H1 (cell line): ENCODE results near the gene GTF2F1. TPM values are rescaled to one million over a fixed set of nuclear protein-coding genes. Genes with fewer than 3 reads are reported as not detected.

Experiments
- CTCF ChIA-PET: fragments of 300-600 bp; sonication (Branson Sonifier 250); formaldehyde crosslinking; loops from one replicate; lab custom pipeline; 2021; ENCODE audit not compliant: partially characterized antibody; lab: Charles Lee
- POLR2A ChIA-PET: fragments of 300-600 bp; sonication (Branson Sonifier 250); formaldehyde crosslinking; loops from one replicate; lab custom pipeline; 2021; ENCODE audit warnings: inconsistent platforms; ENCODE audit not compliant: partially characterized antibody; lab: Charles Lee
- DNase-seq, 2 experiments: peaks; one replicate each; pipeline versions ENCODE4 v3.0.0 to v3.0.0-alpha.2; 2010 to 2022; ENCODE audit warnings: low spot score in 2 of 2, low read depth in 1 of 2, mixed read lengths in 1 of 2
- FAIRE-seq: peaks from 2 replicates; lab custom pipeline; 2011; peaks lifted over from hg19 to GRCh38; lab: Jason Lieb, UNC
- H2AFZ ChIP-seq: 2 replicates; pipeline ENCODE4 v1.8.1; 2012; ENCODE audit warnings: low read length, inconsistent platforms
- H2AK5ac ChIP-seq: 2 replicates; pipeline ENCODE4 v1.6.1; 2013; ENCODE audit warnings: low read depth, low read length
- H2BK120ac ChIP-seq: replicated peaks from 2 replicates; pipeline ENCODE3; 2013; ENCODE audit warnings: low read depth, low read length, inconsistent platforms
- H2BK12ac ChIP-seq: 2 replicates; pipeline ENCODE4 v1.6.1; 2013; ENCODE audit warnings: low read depth, low read length
- H2BK15ac ChIP-seq: 2 replicates; pipeline ENCODE4 v1.6.1; 2013; ENCODE audit warnings: low read length
- H2BK20ac ChIP-seq: 2 replicates; pipeline ENCODE4 v1.6.1; 2013; ENCODE audit warnings: low read length
- H2BK5ac ChIP-seq: 2 replicates; pipeline ENCODE4 v1.6.1; 2013; ENCODE audit warnings: low read depth, low read length
- H3K14ac ChIP-seq: 2 replicates; pipeline ENCODE4 v1.6.1; 2013; ENCODE audit warnings: inconsistent platforms; ENCODE audit not compliant: insufficient read length
- H3K18ac ChIP-seq: 2 replicates; pipeline ENCODE4 v1.6.1; 2013; ENCODE audit warnings: low read length; ENCODE audit errors: extremely low read depth
- H3K23ac ChIP-seq: 2 replicates; pipeline ENCODE4 v1.6.1; 2013; ENCODE audit warnings: inconsistent platforms; ENCODE audit not compliant: insufficient read length
- H3K23me2 ChIP-seq: 2 replicates; pipeline ENCODE4 v1.6.1; 2013; ENCODE audit warnings: low read depth, low read length
- H3K27ac ChIP-seq: 2 replicates; pipeline ENCODE4 v1.6.1; 2011; ENCODE audit warnings: low read depth, low read length, inconsistent platforms
- H3K27me3 ChIP-seq, 4 experiments: replicated peaks in 1 of 4; 1 replicate in 1 of 4; 2 replicates in 3 of 4; pipeline versions ENCODE4 v1.6.1 to v1.8.1; 2011 to 2013; ENCODE audit warnings: low read length in 3 of 4, mild to moderate bottlenecking in 3 of 4, inconsistent platforms in 2 of 4, mixed read lengths in 2 of 4, moderate library complexity in 1 of 4; ENCODE audit not compliant: control insufficient read depth in 3 of 4, insufficient read depth in 3 of 4; ENCODE audit errors: extremely low read depth in 1 of 4
- H3K36me3 ChIP-seq, 4 experiments: 2 replicates each; pipeline versions ENCODE4 v1.6.1 to v1.8.1; 2011 to 2013; ENCODE audit warnings: mild to moderate bottlenecking in 4 of 4, low read length in 3 of 4, moderate library complexity in 2 of 4, control low read depth in 1 of 4, inconsistent platforms in 1 of 4; ENCODE audit not compliant: insufficient read depth in 4 of 4, control insufficient read depth in 2 of 4
- H3K4ac ChIP-seq: replicated peaks from 2 replicates; pipeline ENCODE3; 2013; ENCODE audit warnings: low read length, low read depth, mixed read lengths, inconsistent platforms; ENCODE audit not compliant: insufficient read length
- H3K4me1 ChIP-seq, 4 experiments: replicated peaks in 1 of 4; 1 replicate in 1 of 4; 2 replicates in 3 of 4; pipeline versions ENCODE4 v1.6.1 to v1.8.1; 2011 to 2013; ENCODE audit warnings: low read length in 3 of 4, inconsistent platforms in 2 of 4, mixed read lengths in 1 of 4; ENCODE audit not compliant: insufficient read depth in 4 of 4, control insufficient read depth in 3 of 4
- H3K4me2 ChIP-seq, 2 experiments: 2 replicates each; pipeline versions ENCODE4 v1.6.1 to v1.8.1; 2011 to 2013; ENCODE audit warnings: low read depth in 2 of 2, low read length in 2 of 2, control low read depth in 1 of 2, inconsistent platforms in 1 of 2, mild to moderate bottlenecking in 1 of 2; ENCODE audit not compliant: insufficient read depth in 1 of 2
- H3K4me3 ChIP-seq, 4 experiments: fragments of 200-600, 300-600 bp in 1 of 4; sonication (generic), shearing (Covaris generic), sonication (Bioruptor Twin) in 1 of 4; 2 replicates each; pipeline versions ENCODE4 v1.5.1 to v1.8.1; 2011 to 2016; ENCODE audit warnings: low read length in 4 of 4, low read depth in 3 of 4, control low read depth in 2 of 4, inconsistent platforms in 2 of 4, mild to moderate bottlenecking in 2 of 4, mixed read lengths in 1 of 4, moderate library complexity in 1 of 4; ENCODE audit not compliant: insufficient read depth in 2 of 4; ENCODE audit errors: extremely low read depth in 1 of 4
- H3K56ac ChIP-seq: replicated peaks from 2 replicates; pipeline ENCODE3; 2013; ENCODE audit warnings: low read depth, mild to moderate bottlenecking, mixed read lengths, low read length, inconsistent platforms; ENCODE audit not compliant: insufficient read length
- H3K79me1 ChIP-seq: 2 replicates; pipeline ENCODE4 v1.6.1; 2013; ENCODE audit warnings: low read depth, low read length, control low read depth
- H3K79me2 ChIP-seq, 2 experiments: 2 replicates each; pipeline versions ENCODE4 v1.6.1 to v1.8.1; 2012 to 2013; ENCODE audit warnings: low read length in 2 of 2, mild to moderate bottlenecking in 2 of 2, inconsistent platforms in 1 of 2; ENCODE audit not compliant: insufficient read depth in 2 of 2, control insufficient read depth in 1 of 2
- H3K9ac ChIP-seq, 4 experiments: replicated peaks in 1 of 4; 1 replicate in 1 of 4; 2 replicates in 3 of 4; pipeline versions ENCODE4 v1.6.1 to v1.8.1; 2011 to 2013; ENCODE audit warnings: low read depth in 3 of 4, low read length in 3 of 4, control low read depth in 2 of 4, mild to moderate bottlenecking in 2 of 4, moderate library complexity in 2 of 4, inconsistent platforms in 1 of 4; ENCODE audit errors: extremely low read depth in 1 of 4
- H3K9me3 ChIP-seq, 2 experiments: 2 replicates each; pipeline versions ENCODE4 v1.6.1 to v1.8.1; 2012 to 2013; ENCODE audit warnings: mild to moderate bottlenecking in 2 of 2, moderate library complexity in 2 of 2, control low read depth in 1 of 2, inconsistent platforms in 1 of 2, low read depth in 1 of 2, low read length in 1 of 2, mixed read lengths in 1 of 2; ENCODE audit not compliant: insufficient read depth in 2 of 2
- H4K20me1 ChIP-seq, 2 experiments: replicated peaks in 1 of 2; 2 replicates each; pipeline versions ENCODE3 to v1.8.1; 2011 to 2013; ENCODE audit warnings: inconsistent platforms in 2 of 2, low read length in 2 of 2, mild to moderate bottlenecking in 1 of 2; ENCODE audit not compliant: insufficient read depth in 2 of 2, control insufficient read depth in 1 of 2
- H4K5ac ChIP-seq: 2 replicates; pipeline ENCODE4 v1.6.1; 2013; ENCODE audit warnings: low read length, low read depth, mixed read lengths, inconsistent platforms; ENCODE audit not compliant: insufficient read length
- H4K8ac ChIP-seq: 2 replicates; pipeline ENCODE4 v1.8.0; 2013; ENCODE audit warnings: mild to moderate bottlenecking, moderate library complexity, low read length, inconsistent platforms; ENCODE audit not compliant: insufficient read depth; ENCODE audit errors: extremely low read depth
- H4K91ac ChIP-seq: replicated peaks from 2 replicates; pipeline ENCODE3; 2013; ENCODE audit warnings: low read length, mixed read lengths, inconsistent platforms; ENCODE audit not compliant: insufficient read length
- ASH2L ChIP-seq: fragments of 200-600, 300-600 bp; sonication (generic); IDR thresholded peaks from one replicate; pipeline ENCODE4 v1.7.1; 2017; ENCODE audit warnings: low read length
- CEBPB ChIP-seq: IDR thresholded peaks from 2 replicates; pipeline ENCODE4 v1.6.1; 2012; ENCODE audit warnings: low read depth, low read length
- CHD2 ChIP-seq: IDR thresholded peaks from 2 replicates; pipeline ENCODE4 v1.6.1; 2012; ENCODE audit warnings: low read length, improper control_type of control experiment
- EGR1 ChIP-seq: IDR thresholded peaks from 2 replicates; pipeline ENCODE4 v1.6.1; 2011; ENCODE audit warnings: low read depth, low read length, borderline replicate concordance
- JUND ChIP-seq: IDR thresholded peaks from 2 replicates; pipeline ENCODE4 v1.6.1; 2011; ENCODE audit warnings: mild to moderate bottlenecking, improper control_type of control experiment, low read length
- MAX ChIP-seq: IDR thresholded peaks from 2 replicates; pipeline ENCODE4 v1.6.1; 2012; ENCODE audit warnings: inconsistent platforms
- NANOG ChIP-seq: IDR thresholded peaks from 2 replicates; pipeline ENCODE4 v1.6.1; 2011; ENCODE audit warnings: low read length, low read depth, mild to moderate bottlenecking, inconsistent platforms; ENCODE audit not compliant: insufficient read depth, poor library complexity, severe bottlenecking
- PHF8 ChIP-seq: fragments of 200-600 bp; sonication (generic); conservative IDR thresholded peaks from 2 replicates; pipeline ENCODE4 v1.7.1; 2012; ENCODE audit warnings: low read depth, mild to moderate bottlenecking, inconsistent platforms, low read length, moderate library complexity
- SIN3A ChIP-seq, 2 experiments: IDR thresholded peaks in 1 of 2; conservative IDR thresholded peaks in 1 of 2; 2 replicates each; pipeline ENCODE4 v1.6.1; 2011 to 2012; ENCODE audit warnings: low read length in 2 of 2, improper control_type of control experiment in 1 of 2, low read depth in 1 of 2, mild to moderate bottlenecking in 1 of 2
- SP1 ChIP-seq: IDR thresholded peaks from 2 replicates; pipeline ENCODE4 v1.6.1; 2011; ENCODE audit warnings: low read depth, low read length
- SP4 ChIP-seq: IDR thresholded peaks from 2 replicates; pipeline ENCODE4 v1.6.1; 2012; ENCODE audit warnings: low read length, inconsistent platforms
- TAF7 ChIP-seq: optimal IDR thresholded peaks from 2 replicates; pipeline ENCODE3; 2011; ENCODE audit warnings: low read depth, mild to moderate bottlenecking, inconsistent platforms, low read length, moderate library complexity, borderline replicate concordance
- WGBS, 2 experiments: shearing (Covaris generic) in 1 of 2; methylation state at CpG; one replicate each; pipeline versions ENCODE4 v1.1.6 to v1.1.7; 2013 to 2015; ENCODE audit warnings: low lambda C conversion rate in 2 of 2, mixed read lengths in 2 of 2, inconsistent platforms in 1 of 2, low coverage in 1 of 2, missing lambda C conversion rate in 1 of 2; ENCODE audit not compliant: insufficient replicate concordance in 2 of 2, insufficient coverage in 1 of 2, insufficient read length in 1 of 2; ENCODE audit errors: extremely low coverage in 1 of 2, missing lambda C conversion rate in 1 of 2; 5-methylcytosine and 5-hydroxymethylcytosine counted together
- polyA plus RNA-seq, 7 experiments: library from polyadenylated mRNA; depleted of rRNA in 3 of 7; stranded (reverse) in 5 of 7; unstranded in 2 of 7; fragments of >200 nt in 5 of 7; fragments of 200-250 nt in 2 of 7; gene quantifications; 1 replicate in 5 of 7; 2 replicates in 1 of 7; 4 replicates in 1 of 7; pipeline versions ENCODE4 v1.2.1 to v1.2.3, GENCODE V29; 2011 to 2013; ENCODE audit warnings: missing spikeins in 2 of 7, mixed read lengths in 2 of 7
- total RNA-seq: library from RNA; stranded (reverse); fragmentation: NEBNext Ultra II Directional; extraction: Animal tissue kit (Norgen Biotek cat#: 25700); gene quantifications from 2 replicates; pipeline ENCODE4 v1.2.1, GENCODE V29; 2021

Gene GTF2F1
- total and polyA plus RNA-seq, 2 of the 8 experiments (the other 6 are each of a cell fraction or from before 2014, with no cell fraction given), result 29.3 to 56.3 TPM

GRCh38 chr19:6372594-6373095 lies 20.3 kb downstream of the GTF2F1 start, which contains the start of gene ALKBH7:
Gene ALKBH7 (plus strand): TSS chr19:6372794. CDS start chr19:6372821, 27 bp downstream.
- peak within 1 kb of the TSS; percentile 97 for H3K18ac ChIP-seq
- CTCF ChIA-PET, result interaction anchor here (0.5 to 1.7 kb wide), 5 partner anchors 23 to 154 kb away, joined by 3 to 4 read pairs (median 3); no protein-coding TSS in a partner anchor
- FAIRE-seq (peak; percentile 90), DNase-seq (peak; percentile 92 to 97)
- H3K27ac ChIP-seq, result peak within 1 kb of the TSS; percentile 79
- no peak within 1 kb of the TSS for H3K14ac ChIP-seq
- H3K23me2 ChIP-seq, result peaks cover 4% of the 10 kb centered on the region; the same call in 1 of the 2 replicates
- H4K20me1 ChIP-seq, result peaks cover 0 to 6% of the 10 kb centered on the region in 2 experiments
- H3K36me3 ChIP-seq, result peaks cover 3 to 11% (median 9%) of the 10 kb centered on the region in 4 experiments; a peak in 5 of 8 replicates
- peak within 1 kb of the TSS; percentile 94 for H3K4ac ChIP-seq
- H3K9me3 ChIP-seq, result no peaks in the 10 kb centered on the region
- H3K9ac ChIP-seq, result peak within 1 kb of the TSS; percentile 79 to 89 (median 80)
- H2BK12ac ChIP-seq, result peak within 1 kb of the TSS; percentile 84; the same call in 1 of the 2 replicates
- H3K27me3 ChIP-seq, result no peaks in the 10 kb centered on the region
- peak within 1 kb of the TSS; percentile 98; the same call in 1 of the 2 replicates for H2BK15ac ChIP-seq
- H4K5ac ChIP-seq, result peak within 1 kb of the TSS; percentile 98
- no peak within 1 kb of the TSS for H2BK20ac ChIP-seq
- no peak within 1 kb of the TSS for H2BK120ac ChIP-seq
- peak within 1 kb of the TSS; percentile 90 for H3K56ac ChIP-seq
- H3K79me2 ChIP-seq, result no peaks in the 10 kb centered on the region
- peak within 1 kb of the TSS; percentile 24; the same call in 1 of the 2 replicates for H2AK5ac ChIP-seq
- POLR2A ChIA-PET, result interaction anchor here (0.7 to 9.9 kb wide), 6 partner anchors 9 to 53 kb away, joined by 3 to 81 read pairs (median 8); partner anchors contain the start of genes CLPP, GTF2F1 and KHSRP
- no peak within 1 kb of the TSS for H3K23ac ChIP-seq
- H3K4me2 ChIP-seq, result peak within 1 kb of the TSS; percentile 70 to 74
- WGBS, 2 experiments, result 1% methylated on average over 41 of the region's 47 CpGs; no CpG with 5 or more reads in 1 of the 2 experiments
- no peaks in the 10 kb centered on the region for H3K79me1 ChIP-seq
- H3K4me1 ChIP-seq, result peaks cover 0 to 11% (median 7%) of the 10 kb centered on the region in 4 experiments; a peak in 5 of 7 replicates
- H4K91ac ChIP-seq, result peak within 1 kb of the TSS; percentile 91
- H2AFZ ChIP-seq, result no peak within 1 kb of the TSS; the same call in 1 of the 2 replicates
- peak within 1 kb of the TSS; percentile 89 for H4K8ac ChIP-seq
- H3K4me3 ChIP-seq, result peak within 1 kb of the TSS; percentile 82 to 100 (median 92)
- H2BK5ac ChIP-seq, result peak within 1 kb of the TSS; percentile 96
- peak; percentile 94 for TF ChIP-seq SP4
- peak; percentile 71 for TF ChIP-seq NANOG
- TF ChIP-seq SIN3A (conservative IDR thresholded peaks at IDR 0.05 in 1 of 2, IDR thresholded peaks at IDR 0.05 in 1 of 2; ENCODE audit: low read depth in 1 of 2, low read length in 2 of 2), result 0 out of 4 replicates have a peak, but pooled peaks of 1 of the 2 experiments have one; percentile 21
- no peak for TF ChIP-seq CEBPB
- no peak for TF ChIP-seq TAF7
- no peak; the same call in 1 of the 2 replicates for TF ChIP-seq EGR1
- TF ChIP-seq MAX, result no peak
- peak; percentile 45 for TF ChIP-seq ASH2L
- TF ChIP-seq PHF8, result peak; percentile 86
- no peak for TF ChIP-seq JUND
- peak; percentile 97 for TF ChIP-seq CHD2
- peak; percentile 100 for TF ChIP-seq SP1
